MCF 10A (cell line): Measurements from ENCODE around the gene CCDC97. TPM values are rescaled to one million over a fixed set of nuclear protein-coding genes. Genes with fewer than 3 reads are reported as not detected.

ENCODE experiments used
- BruUV-seq: library from RNA; stranded (reverse); fragments of 400-500 nt; replicated peaks from 2 replicates; lab custom pipeline; 2021; lab: Mats Ljungman, UMichigan
- CTCF ChIA-PET: fragments of 300-600 bp; sonication (Branson Sonifier 250); formaldehyde crosslinking; extraction: SDS; loops from one replicate; lab custom pipeline; 2021; ENCODE audit warnings: antibody characterized with exemption, inconsistent platforms; lab: Yijun Ruan, JAX
- POLR2A ChIA-PET: fragments of 300-600, 350-650 bp; sonication (Branson Sonifier 250); formaldehyde crosslinking; extraction: SDS; loops from one replicate; lab custom pipeline; 2020; ENCODE audit warnings: antibody characterized with exemption, inconsistent platforms; lab: Yijun Ruan, JAX
- DNase-seq: peaks from one replicate; pipeline ENCODE4 v3.0.0-alpha.2; 2018; ENCODE audit not compliant: unreplicated experiment
- H3K27ac Mint-ChIP-seq: one replicate; pipeline ENCODE4 v1.8.0; 2022; ENCODE audit warnings: mild to moderate bottlenecking, low read depth, mixed read lengths; ENCODE audit not compliant: unreplicated experiment
- H3K27me3 Mint-ChIP-seq: one replicate; pipeline ENCODE4 v1.8.0; 2022; ENCODE audit warnings: mixed read lengths; ENCODE audit not compliant: insufficient read depth, unreplicated experiment
- H3K36me3 Mint-ChIP-seq: one replicate; pipeline ENCODE4 v1.8.0; 2022; ENCODE audit warnings: mild to moderate bottlenecking, moderate library complexity, mixed read lengths; ENCODE audit not compliant: insufficient read depth, unreplicated experiment
- H3K4me1 Mint-ChIP-seq: one replicate; pipeline ENCODE4 v1.8.0; 2022; ENCODE audit warnings: mixed read lengths; ENCODE audit not compliant: insufficient read depth, unreplicated experiment
- H3K4me3 Mint-ChIP-seq: one replicate; pipeline ENCODE4 v1.8.0; 2022; ENCODE audit warnings: mild to moderate bottlenecking, moderate library complexity, mixed read lengths; ENCODE audit not compliant: unreplicated experiment
- H3K9me3 Mint-ChIP-seq: one replicate; pipeline ENCODE4 v1.8.0; 2022; ENCODE audit warnings: mixed read lengths; ENCODE audit not compliant: unreplicated experiment
- intact Hi-C: fragments of 100-400 bp; cut with micrococcal nuclease; formaldehyde crosslinking; loops from 2 replicates; pipeline ENCODE4 v1.14.1; 2022
- total RNA-seq: library from RNA; stranded (reverse); gene quantifications from 2 replicates; pipeline ENCODE4 v1.2.3, GENCODE V29; 2022
- TF ChIP-seq, protein P1 (sequence below): fragments of 200-600 bp; IDR thresholded peaks from one replicate; pipeline ENCODE4 v1.8.0; 2022; ENCODE audit warnings: antibody characterized with exemption, mild to moderate bottlenecking; ENCODE audit not compliant: unreplicated experiment

The CCDC97 gene
- total RNA-seq, 1 experiment from 2014 or later, result 25.0 TPM

DNA sequence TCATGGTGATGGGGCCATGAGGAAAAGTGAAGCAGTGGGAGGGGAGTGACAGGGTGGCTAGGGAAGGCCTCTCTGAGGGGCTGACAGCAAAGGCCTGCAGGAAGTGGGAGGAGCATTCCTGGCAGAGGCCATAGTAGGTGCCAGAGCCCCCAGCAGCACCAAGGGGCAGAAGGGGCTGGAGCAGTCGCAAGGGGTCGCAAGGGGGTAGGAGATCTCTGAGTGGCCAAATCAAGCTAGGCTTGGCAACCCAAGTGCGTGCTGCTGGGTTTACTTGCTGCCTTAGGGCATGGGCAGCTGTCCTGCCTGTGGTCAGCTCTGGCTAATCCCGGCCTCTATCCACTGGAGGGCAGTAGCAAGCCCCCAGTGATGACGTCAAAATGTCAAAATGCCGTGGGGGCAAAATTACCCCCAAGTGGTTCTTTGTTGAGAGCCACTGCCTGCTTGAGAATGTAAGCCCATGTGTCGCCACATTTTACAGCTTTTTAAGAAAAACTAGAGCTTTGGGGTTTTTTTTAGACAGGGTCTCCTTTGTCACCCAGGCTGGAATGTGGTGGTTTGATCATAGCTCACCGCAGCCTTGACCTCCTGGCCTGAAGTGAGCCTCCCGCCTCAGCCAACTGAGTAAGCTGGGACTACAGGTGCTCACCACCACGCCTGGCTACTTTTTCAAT is 11.8 kb downstream of the CCDC97 start:
- Mint-ChIP-seq H3K36me3 (peaks cover 56% of the 10 kb centered on the region), H3K27ac (no peak overlapping the region), H3K27me3 (no peaks in the 10 kb centered on the region), H3K4me1 (peaks cover 31% of the 10 kb centered on the region), H3K9me3 (no peaks in the 10 kb centered on the region), H3K4me3 (no peak overlapping the region)
- CTCF ChIA-PET, result interaction anchor here (0.6 to 3.6 kb wide), 7 partner anchors 13 to 513 kb away, joined by 3 to 14 read pairs (median 4); partner anchors contain the start of gene DMAC2
- no TSS peak for BruUV-seq
- peak; percentile 46 for DNase-seq
- intact Hi-C loops, result loop anchor here (10.0 kb wide), 1 partner anchor 253 kb away; the partner anchor contains the start of gene CEACAM21
- TF ChIP-seq, protein P1, sequence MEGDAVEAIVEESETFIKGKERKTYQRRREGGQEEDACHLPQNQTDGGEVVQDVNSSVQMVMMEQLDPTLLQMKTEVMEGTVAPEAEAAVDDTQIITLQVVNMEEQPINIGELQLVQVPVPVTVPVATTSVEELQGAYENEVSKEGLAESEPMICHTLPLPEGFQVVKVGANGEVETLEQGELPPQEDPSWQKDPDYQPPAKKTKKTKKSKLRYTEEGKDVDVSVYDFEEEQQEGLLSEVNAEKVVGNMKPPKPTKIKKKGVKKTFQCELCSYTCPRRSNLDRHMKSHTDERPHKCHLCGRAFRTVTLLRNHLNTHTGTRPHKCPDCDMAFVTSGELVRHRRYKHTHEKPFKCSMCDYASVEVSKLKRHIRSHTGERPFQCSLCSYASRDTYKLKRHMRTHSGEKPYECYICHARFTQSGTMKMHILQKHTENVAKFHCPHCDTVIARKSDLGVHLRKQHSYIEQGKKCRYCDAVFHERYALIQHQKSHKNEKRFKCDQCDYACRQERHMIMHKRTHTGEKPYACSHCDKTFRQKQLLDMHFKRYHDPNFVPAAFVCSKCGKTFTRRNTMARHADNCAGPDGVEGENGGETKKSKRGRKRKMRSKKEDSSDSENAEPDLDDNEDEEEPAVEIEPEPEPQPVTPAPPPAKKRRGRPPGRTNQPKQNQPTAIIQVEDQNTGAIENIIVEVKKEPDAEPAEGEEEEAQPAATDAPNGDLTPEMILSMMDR, result peak; percentile 55
- POLR2A ChIA-PET, result interaction anchor here (1.6 kb wide), 1 partner anchor 11 kb away, joined by 6 read pairs; the partner anchor contains the start of gene CCDC97

DNA sequence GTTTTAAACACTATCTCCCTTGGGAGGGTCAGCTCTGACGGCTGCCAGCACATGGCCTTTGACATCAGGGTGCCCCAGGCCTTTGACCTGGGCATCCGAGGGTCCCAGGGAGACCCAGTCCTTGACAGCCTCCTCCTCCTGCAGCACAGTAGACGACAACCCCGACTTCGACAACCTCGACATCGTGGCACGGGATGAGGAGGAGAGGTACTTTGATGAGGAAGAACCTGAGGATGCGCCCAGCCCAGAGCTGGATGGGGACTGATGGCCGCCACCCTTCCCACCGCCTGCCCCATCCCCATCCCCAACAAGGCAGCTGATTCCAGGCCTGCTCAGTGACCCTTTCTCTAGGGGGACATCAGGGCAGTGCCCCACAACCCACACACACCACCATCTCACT is 12.5 kb downstream of the CCDC97 start:
- intact Hi-C loops, result loop anchor here (10.0 kb wide), 1 partner anchor 252 kb away; the partner anchor contains the start of gene CEACAM21
- ChIA-PET POLR2A (interaction anchor here (1.6 kb wide), 1 partner anchor 12 kb away, joined by 6 read pairs; the partner anchor contains the start of gene CCDC97), CTCF (interaction anchor here (0.6 to 3.6 kb wide), 4 partner anchors 14 to 431 kb away, joined by 3 to 14 read pairs (median 8); partner anchors contain the start of gene DMAC2)
- Mint-ChIP-seq H3K27ac (no peak overlapping the region), H3K36me3 (peaks cover 49% of the 10 kb centered on the region), H3K27me3 (no peaks in the 10 kb centered on the region), H3K9me3 (no peaks in the 10 kb centered on the region), H3K4me1 (peaks cover 37% of the 10 kb centered on the region), H3K4me3 (no peak overlapping the region)
- DNase-seq, result no peak
- BruUV-seq, result no TSS peak
- TF ChIP-seq, protein P1, result no peak

DNA sequence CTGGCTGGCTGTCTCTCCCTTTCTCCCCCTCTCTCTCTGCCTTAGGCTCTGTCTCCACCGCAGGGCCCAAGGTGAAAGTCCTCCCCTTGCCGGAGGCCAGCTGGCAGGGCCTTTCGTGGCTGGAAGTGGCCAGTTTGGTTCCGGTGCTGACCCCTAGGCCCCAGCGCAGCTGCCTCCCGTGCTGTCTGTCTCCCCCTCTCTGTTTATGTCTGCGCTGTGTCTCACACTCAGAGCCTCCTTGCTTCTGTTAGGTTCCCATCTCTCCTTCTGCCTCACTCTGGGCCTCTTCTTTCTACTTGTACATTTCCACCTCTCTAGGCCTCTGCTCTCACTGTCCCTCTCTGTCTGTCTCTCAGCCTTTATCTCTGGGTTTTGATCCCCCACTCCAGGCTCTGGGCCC is 13.1 kb downstream of the CCDC97 start:
- ChIA-PET CTCF (interaction anchor here (0.6 to 3.6 kb wide), 4 partner anchors 15 to 213 kb away, joined by 3 to 14 read pairs (median 8); partner anchors contain the start of gene DMAC2), POLR2A (interaction anchor here (1.1 kb wide), 1 partner anchor 13 kb away, joined by 4 read pairs; no protein-coding TSS in a partner anchor)
- Mint-ChIP-seq H3K27me3 (no peaks in the 10 kb centered on the region), H3K9me3 (no peaks in the 10 kb centered on the region), H3K27ac (peak overlapping the region; percentile 7), H3K4me1 (peaks cover 41% of the 10 kb centered on the region), H3K4me3 (no peak overlapping the region), H3K36me3 (peaks cover 43% of the 10 kb centered on the region)
- intact Hi-C loops, result loop anchor here (10.0 kb wide), 1 partner anchor 252 kb away; the partner anchor contains the start of gene CEACAM21
- TF ChIP-seq, protein P1, result no peak
- no peak for DNase-seq
- BruUV-seq, result no TSS peak
